A204.1 (cell line): ENCODE data around the gene NIPAL3.
A peak's percentile ranks its signal among the peaks of the same experiment; 100 is the strongest.

Source experiments
- FAIRE-seq: peaks from 2 replicates; lab custom pipeline; 2012; peaks lifted over from hg19 to GRCh38; lab: Jason Lieb, UNC

Gene NIPAL3

GRCh38 chr1:24415334-24415909, at the start of gene NIPAL3:
NIPAL3 (plus strand) TSS chr1:24415802; CDS start chr1:24419548, 3,746 bp downstream.
- peak; percentile 69 for FAIRE-seq

- FAIRE-seq = no peak
These were observed 48.9 kb upstream of the NIPAL3 start for GRCh38 chr1:24366707-24367106.

GRCh38 chr1:24369199-24369598, 46.4 kb upstream of the NIPAL3 start:
- FAIRE-seq = no peak

GRCh38 chr1:24369801-24370200, 45.8 kb upstream of the NIPAL3 start:
- FAIRE-seq = no peak

- no peak for FAIRE-seq
These were observed 42.6 kb upstream of the NIPAL3 start for GRCh38 chr1:24373044-24373443.

GRCh38 chr1:24373710-24374109, 41.9 kb upstream of the NIPAL3 start:
- no peak for FAIRE-seq

GRCh38 chr1:24374891-24375786, 40.5 kb upstream of the NIPAL3 start:
- no peak for FAIRE-seq

- FAIRE-seq = no peak
These were observed 35.8 kb upstream of the NIPAL3 start for GRCh38 chr1:24379733-24380315.

GRCh38 chr1:24380508-24380907, 35.1 kb upstream of the NIPAL3 start:
- no peak for FAIRE-seq

GRCh38 chr1:24381256-24381655, 34.3 kb upstream of the NIPAL3 start:
- no peak for FAIRE-seq

GRCh38 chr1:24382165-24382577, 33.4 kb upstream of the NIPAL3 start:
- FAIRE-seq = no peak

- no peak for FAIRE-seq
These were observed 32.1 kb upstream of the NIPAL3 start for GRCh38 chr1:24383381-24383940.

GRCh38 chr1:24384251-24385090, 31.1 kb upstream of the NIPAL3 start:
- FAIRE-seq = no peak

- FAIRE-seq = no peak
These were observed 30.3 kb upstream of the NIPAL3 start for GRCh38 chr1:24385160-24385940.

GRCh38 chr1:24386241-24386640, 29.4 kb upstream of the NIPAL3 start:
- no peak for FAIRE-seq

- no peak for FAIRE-seq
These were observed 28.7 kb upstream of the NIPAL3 start for GRCh38 chr1:24386931-24387330.

GRCh38 chr1:24387636-24388175, 27.9 kb upstream of the NIPAL3 start:
- no peak for FAIRE-seq

- no peak for FAIRE-seq
These were observed 27.2 kb upstream of the NIPAL3 start for GRCh38 chr1:24388331-24388885.

- FAIRE-seq = no peak
These were observed 26.3 kb upstream of the NIPAL3 start for GRCh38 chr1:24389231-24389678.
